Testis (tissue), 2 donors: ENCODE results near the gene ARHGAP26.

Experiments
- CTCF ChIP-seq, 3 experiments: fragments of 450-650 bp in 2 of 3; fragments of 200-600 bp in 1 of 3; sonication (generic) in 1 of 3; IDR thresholded peaks; one replicate each; pipeline ENCODE4 v1.5.1; 2016 to 2019; ENCODE audit warnings: antibody characterized with exemption in 3 of 3, mild to moderate bottlenecking in 2 of 3, moderate library complexity in 1 of 3
- POLR2A ChIP-seq: fragments of 450-650 bp; IDR thresholded peaks from one replicate; pipeline ENCODE4 v1.6.1; 2017; ENCODE audit warnings: antibody characterized with exemption, mild to moderate bottlenecking, moderate library complexity

GRCh38 chr5:143206196-143207053 is 436.2 kb downstream of the ARHGAP26 start:
- TF ChIP-seq CTCF (IDR thresholded peaks at IDR 0.05) (no peak), POLR2A (no peak)
